AG09309 (cell line): ENCODE results near the gene POU2F1.
"Not testable (repeated sequence)": the region's sequence is repeated elsewhere in the genome, so short reads cannot be mapped to it uniquely, and the experiment has no call there.

Experiments used
- DNase-seq: peaks from one replicate; pipeline ENCODE4 v3.0.0-alpha.2; 2010; ENCODE audit warnings: low read depth
- H3K4me3 ChIP-seq: 2 replicates; pipeline ENCODE4 v1.5.1; 2011; ENCODE audit warnings: mild to moderate bottlenecking, low read depth, low read length, moderate library complexity; ENCODE audit not compliant: control insufficient read depth
- CTCF ChIP-seq: IDR thresholded peaks from 2 replicates; pipeline ENCODE4 v1.5.1; 2011; ENCODE audit warnings: mild to moderate bottlenecking, low read depth, low read length, inconsistent platforms; ENCODE audit not compliant: insufficient read depth, control insufficient read depth; ENCODE audit errors: missing control alignments

POU2F1 gene

GRCh38 chr1:167200749-167201148, 19.9 kb upstream of the POU2F1 start:
- TF ChIP-seq CTCF, result no peak
- H3K4me3 ChIP-seq, result no peak overlapping the region
- no peak for DNase-seq

- no peak overlapping the region for H3K4me3 ChIP-seq
- no peak for TF ChIP-seq CTCF
- no peak for DNase-seq
Observed at GRCh38 chr1:167202049-167202448, 18.6 kb upstream of the POU2F1 start.

- DNase-seq, H3K4me3 ChIP-seq: not testable (repeated sequence)
Observed at GRCh38 chr1:167205306-167206050, 15.2 kb upstream of the POU2F1 start.

GRCh38 chr1:167206166-167206835, 14.4 kb upstream of the POU2F1 start:
- H3K4me3 ChIP-seq, result no peak overlapping the region
- no peak for TF ChIP-seq CTCF
- DNase-seq, result no peak

- no peak for DNase-seq
- no peak overlapping the region for H3K4me3 ChIP-seq
- TF ChIP-seq CTCF, result peak; percentile 37
Observed at GRCh38 chr1:167207940-167208623, 12.6 kb upstream of the POU2F1 start.

- TF ChIP-seq CTCF, result no peak
- no peak overlapping the region for H3K4me3 ChIP-seq
- no peak for DNase-seq
Observed at GRCh38 chr1:167208624-167208976, 12.1 kb upstream of the POU2F1 start.

- no peak for DNase-seq
- no peak overlapping the region for H3K4me3 ChIP-seq
- TF ChIP-seq CTCF, result no peak
Observed at GRCh38 chr1:167209044-167209443, 11.6 kb upstream of the POU2F1 start.
